ENCODE results near the gene BAZ2A. TPM values are rescaled to one million over a fixed set of nuclear protein-coding genes. Genes with fewer than 3 reads are reported as not detected.

Gene BAZ2A
- total and polyA plus RNA-seq, 2 donors (not counting 3 experiments of a cell fraction or from before 2014, with no cell fraction given), result 56.0 to 91.4 TPM

DNA sequence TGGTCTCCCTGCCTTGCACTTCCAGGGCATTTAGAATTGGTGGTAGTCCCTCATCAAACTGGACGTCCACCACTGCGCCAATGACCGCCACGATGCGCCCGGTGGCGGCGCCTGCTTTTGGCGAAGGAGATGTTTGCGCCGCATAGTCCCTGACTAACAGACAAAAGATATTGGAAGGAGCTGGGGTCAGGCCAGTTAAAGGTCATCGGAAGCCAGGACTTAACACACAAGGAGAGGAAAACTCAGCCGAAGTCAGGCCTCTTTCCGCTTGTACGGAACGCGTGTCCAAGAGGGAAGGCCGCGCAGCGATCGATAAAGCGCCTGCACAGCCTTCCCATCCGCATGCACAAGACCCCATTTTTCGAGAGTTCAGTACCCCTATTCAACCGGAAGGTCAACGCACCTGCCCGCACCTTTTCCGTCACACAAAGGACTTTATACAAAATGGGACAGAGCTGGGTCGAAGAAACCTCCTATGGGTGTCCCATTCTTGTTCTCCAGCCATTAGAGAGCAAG is 15.1 kb upstream of the BAZ2A start:
- dilution Hi-C loops (cut with MboI; ENCODE audit: extremely low pct_ligation_motif_present, low sequenced_read_pairs), result no loop called here
- H3K9me3 ChIP-seq (replicated peaks; ENCODE audit: control insufficient read depth, insufficient read depth, low read length), result no peaks in the 10 kb centered on the region
- H3K27ac ChIP-seq (ENCODE audit: insufficient read depth, low read depth, low read length), result peak overlapping the region; percentile 40
- peak overlapping the region; percentile 87 for H3K9ac ChIP-seq (replicated peaks; ENCODE audit: extremely low read depth, insufficient read depth, low read length)
- FAIRE-seq (no peak), DNase-seq (ENCODE audit: low read depth, low spot score) (peak; percentile 46)
- H3K9me1 ChIP-seq (replicated peaks; ENCODE audit: control insufficient read depth, extremely low read depth, insufficient read depth, low read length), result no peaks in the 10 kb centered on the region
- H3K36me3 ChIP-seq (ENCODE audit: control insufficient read depth in 2 of 2, extremely low read depth in 1 of 2, insufficient read depth in 2 of 2, low read length in 2 of 2), result peaks cover 18 to 25% of the 10 kb centered on the region in 2 experiments
- TSS peak; percentile 59 for BruUV-seq (replicated peaks)
- intact Hi-C loops (cut with micrococcal nuclease), result no loop called here
- peaks cover 6% of the 10 kb centered on the region for H4K20me1 ChIP-seq (replicated peaks; ENCODE audit: control insufficient read depth, extremely low read depth, insufficient read depth, low read length)
- ChIA-PET POLR2A (interaction anchor here (1.0 to 1.3 kb wide), 3 partner anchors 8 to 81 kb away, joined by 3 to 9 read pairs (median 9); partner anchors contain the start of gene NACA), CTCF (interaction anchor here (1.3 to 1.7 kb wide), 2 partner anchors 9 to 356 kb away, joined by 3 to 20 read pairs; no protein-coding TSS in a partner anchor)
- no peaks in the 10 kb centered on the region for H3K27me3 ChIP-seq (ENCODE audit: control insufficient read depth in 2 of 2, insufficient read depth in 2 of 2, low read length in 2 of 2)
- no peak for TF ChIP-seq POLR2AphosphoS5 (IDR thresholded peaks at IDR 0.05; ENCODE audit: insufficient read depth, low read depth, low read length)
- no peak for TF ChIP-seq FOS (IDR thresholded peaks at IDR 0.05; ENCODE audit: borderline replicate concordance, insufficient read depth, low read length)
- no peak for TF ChIP-seq EZH2 (IDR thresholded peaks at IDR 0.05; ENCODE audit: borderline replicate concordance, low read depth, low read length, severe bottlenecking)
- TF ChIP-seq MYC (IDR thresholded peaks at IDR 0.05; ENCODE audit: low read depth, low read length), result no peak
- no peak for TF ChIP-seq JUN (IDR thresholded peaks at IDR 0.05; ENCODE audit: borderline replicate concordance, insufficient read depth, insufficient read length, low read depth)
- TF ChIP-seq, protein P1, sequence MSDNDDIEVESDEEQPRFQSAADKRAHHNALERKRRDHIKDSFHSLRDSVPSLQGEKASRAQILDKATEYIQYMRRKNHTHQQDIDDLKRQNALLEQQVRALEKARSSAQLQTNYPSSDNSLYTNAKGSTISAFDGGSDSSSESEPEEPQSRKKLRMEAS (IDR thresholded peaks at IDR 0.05; ENCODE audit: insufficient read depth, insufficient read length), result no peak
- TF ChIP-seq, protein P2, sequence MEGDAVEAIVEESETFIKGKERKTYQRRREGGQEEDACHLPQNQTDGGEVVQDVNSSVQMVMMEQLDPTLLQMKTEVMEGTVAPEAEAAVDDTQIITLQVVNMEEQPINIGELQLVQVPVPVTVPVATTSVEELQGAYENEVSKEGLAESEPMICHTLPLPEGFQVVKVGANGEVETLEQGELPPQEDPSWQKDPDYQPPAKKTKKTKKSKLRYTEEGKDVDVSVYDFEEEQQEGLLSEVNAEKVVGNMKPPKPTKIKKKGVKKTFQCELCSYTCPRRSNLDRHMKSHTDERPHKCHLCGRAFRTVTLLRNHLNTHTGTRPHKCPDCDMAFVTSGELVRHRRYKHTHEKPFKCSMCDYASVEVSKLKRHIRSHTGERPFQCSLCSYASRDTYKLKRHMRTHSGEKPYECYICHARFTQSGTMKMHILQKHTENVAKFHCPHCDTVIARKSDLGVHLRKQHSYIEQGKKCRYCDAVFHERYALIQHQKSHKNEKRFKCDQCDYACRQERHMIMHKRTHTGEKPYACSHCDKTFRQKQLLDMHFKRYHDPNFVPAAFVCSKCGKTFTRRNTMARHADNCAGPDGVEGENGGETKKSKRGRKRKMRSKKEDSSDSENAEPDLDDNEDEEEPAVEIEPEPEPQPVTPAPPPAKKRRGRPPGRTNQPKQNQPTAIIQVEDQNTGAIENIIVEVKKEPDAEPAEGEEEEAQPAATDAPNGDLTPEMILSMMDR (IDR thresholded peaks at IDR 0.05; ENCODE audit: extremely low read depth in 1 of 2, insufficient read depth in 1 of 2, low read depth in 1 of 2, low read length in 2 of 2), result no peak
- TF ChIP-seq POLR2A (IDR thresholded peaks at IDR 0.05; ENCODE audit: low read depth, low read length), result no peak
- no peak for TF ChIP-seq GATA2 (IDR thresholded peaks at IDR 0.05; ENCODE audit: insufficient read depth, insufficient read length, low read depth, low read length)
- H3K79me2 ChIP-seq (ENCODE audit: control insufficient read depth, insufficient read depth, low read length), result peaks cover 42% of the 10 kb centered on the region
- H3K4me1 ChIP-seq (ENCODE audit: control insufficient read depth, extremely low read depth, insufficient read depth, low read length), result peaks cover 15% of the 10 kb centered on the region
- no peak overlapping the region for H2AFZ ChIP-seq (ENCODE audit: low read depth, low read length)
- peak overlapping the region; percentile 72 to 86 (median 84) for H3K4me3 ChIP-seq (replicated peaks in 1 of 3; ENCODE audit: insufficient read depth in 1 of 3, low read depth in 1 of 3, low read length in 3 of 3)
- peak overlapping the region; percentile 92 for H3K4me2 ChIP-seq (ENCODE audit: insufficient read depth, low read length)
